DND-41 (cell line): Measurements from ENCODE around the gene ARHGEF16.

ENCODE experiments used
- ATAC-seq: fragments of 200-7000 bp; cut with Tn5 transposase; 3 replicates; pipeline ENCODE4 v1.9.1; 2021; ENCODE audit warnings: low read depth; ENCODE audit not compliant: insufficient read depth
- DNase-seq: peaks from one replicate; pipeline ENCODE4 v3.0.0-alpha.2; 2020
- H2AFZ ChIP-seq: 2 replicates; pipeline ENCODE4 v1.6.0; 2012; ENCODE audit warnings: low read depth, low read length
- H3K27ac ChIP-seq: 2 replicates; pipeline ENCODE4 v1.5.1; 2012; ENCODE audit warnings: low read length, inconsistent platforms
- H3K27me3 ChIP-seq: fragments of 200-600 bp; sonication (generic); 2 replicates; pipeline ENCODE4 v1.6.0; 2012; ENCODE audit warnings: low read length, mild to moderate bottlenecking, inconsistent platforms; ENCODE audit not compliant: insufficient read depth, poor library complexity
- H3K36me3 ChIP-seq: 2 replicates; pipeline ENCODE4 v1.5.1; 2012; ENCODE audit warnings: low read length, inconsistent platforms; ENCODE audit not compliant: insufficient read depth
- H3K4me1 ChIP-seq: 2 replicates; pipeline ENCODE4 v1.5.1; 2012; ENCODE audit warnings: mild to moderate bottlenecking, low read length; ENCODE audit not compliant: insufficient read depth
- H3K4me2 ChIP-seq: 2 replicates; pipeline ENCODE4 v1.6.0; 2012; ENCODE audit warnings: mild to moderate bottlenecking, moderate library complexity, low read length, inconsistent platforms; ENCODE audit not compliant: insufficient read depth
- H3K4me3 ChIP-seq, 2 experiments: fragments of 200-600 bp in 1 of 2; shearing (Covaris generic) in 1 of 2; 2 replicates each; pipeline ENCODE4 v1.5.1; 2012 to 2016; ENCODE audit warnings: inconsistent platforms in 2 of 2, low read length in 2 of 2, mild to moderate bottlenecking in 2 of 2, low read depth in 1 of 2, moderate library complexity in 1 of 2
- H3K79me2 ChIP-seq: 2 replicates; pipeline ENCODE4 v1.6.0; 2012; ENCODE audit warnings: low read length, inconsistent platforms; ENCODE audit not compliant: insufficient read depth
- H3K9ac ChIP-seq: 2 replicates; pipeline ENCODE4 v1.6.0; 2012; ENCODE audit warnings: low read depth, mild to moderate bottlenecking, inconsistent platforms, low read length, moderate library complexity
- H3K9me3 ChIP-seq: 2 replicates; pipeline ENCODE4 v1.5.1; 2012; ENCODE audit warnings: low read length, moderate library complexity, mild to moderate bottlenecking, inconsistent platforms; ENCODE audit not compliant: insufficient read depth, severe bottlenecking
- H4K20me1 ChIP-seq: 2 replicates; pipeline ENCODE4 v1.6.0; 2012; ENCODE audit warnings: low read length; ENCODE audit not compliant: insufficient read depth
- EZH2 ChIP-seq: IDR thresholded peaks from 3 replicates; pipeline ENCODE4 v1.6.1; 2012; ENCODE audit warnings: borderline replicate concordance, low read depth, mild to moderate bottlenecking, moderate library complexity, low read length, inconsistent platforms; ENCODE audit not compliant: severe bottlenecking
- TF ChIP-seq, protein P1 (sequence below): IDR thresholded peaks from 2 replicates; pipeline ENCODE4 v1.5.1; 2012; ENCODE audit warnings: borderline replicate concordance, low read length, moderate library complexity, mild to moderate bottlenecking; ENCODE audit not compliant: poor library complexity, severe bottlenecking; ENCODE audit errors: extremely low read depth

Gene ARHGEF16

DNA sequence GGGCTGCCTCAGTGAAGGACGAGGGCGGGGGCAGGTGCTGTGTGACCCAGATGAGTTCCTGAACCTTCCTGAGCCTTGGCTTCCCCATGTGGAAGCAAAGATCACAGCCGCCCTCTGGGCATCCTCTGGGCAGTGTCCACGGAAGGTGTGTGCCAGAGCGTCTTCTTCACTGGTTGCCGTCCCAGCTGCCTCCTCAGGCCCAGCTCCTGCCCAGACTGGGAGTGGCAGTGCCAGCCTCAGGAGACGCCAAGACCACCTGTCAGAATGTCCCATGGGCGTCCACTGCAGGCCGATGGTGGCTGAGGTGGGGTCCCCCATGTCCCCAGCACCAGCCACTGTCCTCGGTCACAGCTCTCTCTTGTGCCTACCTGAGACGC is 10.2 kb downstream of the ARHGEF16 start:
- H4K20me1 ChIP-seq: peaks cover 4% of the 10 kb centered on the region
- no peak overlapping the region for H3K9ac ChIP-seq
- H3K4me3 ChIP-seq: no peak overlapping the region
- H3K4me1 ChIP-seq: no peaks in the 10 kb centered on the region
- no peak overlapping the region for H2AFZ ChIP-seq
- TF ChIP-seq, protein P1, sequence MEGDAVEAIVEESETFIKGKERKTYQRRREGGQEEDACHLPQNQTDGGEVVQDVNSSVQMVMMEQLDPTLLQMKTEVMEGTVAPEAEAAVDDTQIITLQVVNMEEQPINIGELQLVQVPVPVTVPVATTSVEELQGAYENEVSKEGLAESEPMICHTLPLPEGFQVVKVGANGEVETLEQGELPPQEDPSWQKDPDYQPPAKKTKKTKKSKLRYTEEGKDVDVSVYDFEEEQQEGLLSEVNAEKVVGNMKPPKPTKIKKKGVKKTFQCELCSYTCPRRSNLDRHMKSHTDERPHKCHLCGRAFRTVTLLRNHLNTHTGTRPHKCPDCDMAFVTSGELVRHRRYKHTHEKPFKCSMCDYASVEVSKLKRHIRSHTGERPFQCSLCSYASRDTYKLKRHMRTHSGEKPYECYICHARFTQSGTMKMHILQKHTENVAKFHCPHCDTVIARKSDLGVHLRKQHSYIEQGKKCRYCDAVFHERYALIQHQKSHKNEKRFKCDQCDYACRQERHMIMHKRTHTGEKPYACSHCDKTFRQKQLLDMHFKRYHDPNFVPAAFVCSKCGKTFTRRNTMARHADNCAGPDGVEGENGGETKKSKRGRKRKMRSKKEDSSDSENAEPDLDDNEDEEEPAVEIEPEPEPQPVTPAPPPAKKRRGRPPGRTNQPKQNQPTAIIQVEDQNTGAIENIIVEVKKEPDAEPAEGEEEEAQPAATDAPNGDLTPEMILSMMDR: no peak
- no peak for TF ChIP-seq EZH2
- H3K36me3 ChIP-seq: no peaks in the 10 kb centered on the region
- no peak overlapping the region for H3K4me2 ChIP-seq
- ATAC-seq (no peak), DNase-seq (no peak)
- H3K27me3 ChIP-seq: peaks cover 6% of the 10 kb centered on the region
- no peak overlapping the region for H3K27ac ChIP-seq
- H3K9me3 ChIP-seq: no peaks in the 10 kb centered on the region
- H3K79me2 ChIP-seq: no peaks in the 10 kb centered on the region

DNA sequence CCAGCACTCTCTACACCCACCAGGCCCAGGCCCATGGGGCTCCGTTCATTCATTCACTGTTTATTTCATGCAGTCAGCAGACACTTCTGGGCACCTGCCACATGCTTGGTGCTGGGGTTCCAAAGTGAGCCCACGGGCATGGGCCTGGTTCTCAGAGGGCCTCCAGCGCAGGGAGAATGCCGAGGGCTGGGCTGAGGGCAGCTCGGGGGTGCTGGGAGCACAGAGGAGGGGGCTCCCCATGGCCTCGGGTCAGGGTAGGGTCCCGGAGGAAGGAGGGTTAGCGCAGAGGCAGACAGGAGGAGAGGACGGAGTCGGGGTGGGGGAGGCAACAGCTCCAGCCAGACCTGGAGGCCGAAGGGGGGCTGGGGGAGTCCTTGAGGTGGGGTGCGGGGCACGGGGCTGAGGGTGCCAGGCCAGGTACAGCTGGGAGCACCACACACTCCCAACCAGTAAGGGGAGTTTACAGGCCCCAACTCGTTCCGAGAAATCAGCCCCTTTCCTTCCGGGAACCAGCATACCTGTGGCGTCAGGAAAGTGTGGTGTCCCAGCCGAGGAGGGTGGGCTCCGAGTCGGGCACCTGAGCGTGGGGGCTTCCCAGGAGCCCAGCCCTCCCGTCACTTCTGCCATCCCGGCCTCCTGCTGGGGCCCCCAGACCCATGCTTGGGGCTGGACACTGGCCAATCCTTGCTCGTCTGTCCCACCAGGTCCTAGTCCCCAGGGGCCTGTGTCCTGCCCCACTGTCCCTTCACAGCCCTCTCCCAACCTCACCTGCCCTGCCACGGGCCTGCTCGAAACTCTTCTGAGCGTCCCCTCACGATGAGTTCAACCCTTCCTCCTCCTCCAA is 10.8 kb downstream of the ARHGEF16 start:
- Histone ChIP-seq H3K9me3 (no peaks in the 10 kb centered on the region), H3K4me3 (no peak overlapping the region), H3K4me1 (no peaks in the 10 kb centered on the region), H3K9ac (no peak overlapping the region), H2AFZ (no peak overlapping the region), H3K4me2 (no peak overlapping the region), H3K27me3 (peaks cover 6% of the 10 kb centered on the region), H3K79me2 (no peaks in the 10 kb centered on the region), H3K36me3 (no peaks in the 10 kb centered on the region), H3K27ac (no peak overlapping the region), H4K20me1 (peaks cover 5% of the 10 kb centered on the region)
- TF ChIP-seq EZH2: no peak
- TF ChIP-seq, protein P1: no peak
- ATAC-seq: no peak
- no peak for DNase-seq

DNA sequence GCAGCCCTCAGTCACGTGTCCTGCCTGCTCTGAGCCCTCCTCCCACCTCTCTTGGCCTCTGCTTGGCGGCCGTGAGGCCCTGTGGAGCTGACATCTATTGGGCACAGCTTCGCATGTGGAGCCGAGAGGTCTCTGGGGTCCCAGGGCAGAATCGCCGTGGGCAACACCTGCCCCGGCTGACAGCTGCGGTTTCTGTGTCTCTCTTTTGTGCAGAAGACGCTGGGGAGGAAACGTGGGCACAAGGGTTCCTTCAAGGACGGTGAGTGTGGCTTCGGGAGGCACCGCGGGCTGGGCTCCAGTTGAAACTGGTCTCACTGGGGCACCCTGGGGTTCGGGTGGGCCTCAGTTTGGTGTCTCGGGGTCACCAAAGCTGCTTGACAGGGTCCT is 11.5 kb downstream of the ARHGEF16 start:
- Histone ChIP-seq H3K27me3 (peaks cover 6% of the 10 kb centered on the region), H3K4me2 (no peak overlapping the region), H3K9me3 (no peaks in the 10 kb centered on the region), H3K9ac (no peak overlapping the region), H3K36me3 (no peaks in the 10 kb centered on the region), H3K27ac (no peak overlapping the region), H3K79me2 (no peaks in the 10 kb centered on the region), H3K4me3 (no peak overlapping the region), H3K4me1 (no peaks in the 10 kb centered on the region), H4K20me1 (peaks cover 5% of the 10 kb centered on the region), H2AFZ (no peak overlapping the region)
- ATAC-seq (peak; percentile 67), DNase-seq (peak; percentile 35)
- TF ChIP-seq, protein P1: no peak
- no peak for TF ChIP-seq EZH2
